Stimulated activated naive CD8-positive, alpha-beta T cell treated with anti-CD3 and anti-CD28 coated beads, Interleukin-15, amount 100 ng/mL, for 72 hours (primary cell): ENCODE measurements around the gene IRS2.

Experiments
- ATAC-seq: fragments of 150-1000 bp; cut with Tn5 transposase; 2 replicates; pipeline ENCODE4 v1.10.0; 2021; ENCODE audit warnings: mild to moderate bottlenecking, moderate library complexity
- DNase-seq, 2 donors: peaks; one replicate each; pipeline ENCODE4 v3.0.0; 2021 to 2022
- H3K27ac Mint-ChIP-seq, 2 donors: one replicate each; pipeline ENCODE4 v1.8.0; 2022; ENCODE audit warnings: mild to moderate bottlenecking in 2 of 2, mixed read lengths in 2 of 2, moderate library complexity in 2 of 2
- H3K27me3 Mint-ChIP-seq: one replicate; pipeline ENCODE4 v1.8.0; 2022; ENCODE audit warnings: mixed read lengths
- H3K4me1 Mint-ChIP-seq: one replicate; pipeline ENCODE4 v1.8.0; 2022; ENCODE audit warnings: mild to moderate bottlenecking, mixed read lengths
- H3K4me3 Mint-ChIP-seq, 2 donors: one replicate each; pipeline ENCODE4 v1.8.0; 2022; ENCODE audit warnings: mild to moderate bottlenecking in 2 of 2, mixed read lengths in 2 of 2, moderate library complexity in 1 of 2
- H3K9me3 Mint-ChIP-seq, 2 donors: one replicate each; pipeline ENCODE4 v1.8.0; 2022; ENCODE audit warnings: mixed read lengths in 2 of 2

The IRS2 gene

DNA sequence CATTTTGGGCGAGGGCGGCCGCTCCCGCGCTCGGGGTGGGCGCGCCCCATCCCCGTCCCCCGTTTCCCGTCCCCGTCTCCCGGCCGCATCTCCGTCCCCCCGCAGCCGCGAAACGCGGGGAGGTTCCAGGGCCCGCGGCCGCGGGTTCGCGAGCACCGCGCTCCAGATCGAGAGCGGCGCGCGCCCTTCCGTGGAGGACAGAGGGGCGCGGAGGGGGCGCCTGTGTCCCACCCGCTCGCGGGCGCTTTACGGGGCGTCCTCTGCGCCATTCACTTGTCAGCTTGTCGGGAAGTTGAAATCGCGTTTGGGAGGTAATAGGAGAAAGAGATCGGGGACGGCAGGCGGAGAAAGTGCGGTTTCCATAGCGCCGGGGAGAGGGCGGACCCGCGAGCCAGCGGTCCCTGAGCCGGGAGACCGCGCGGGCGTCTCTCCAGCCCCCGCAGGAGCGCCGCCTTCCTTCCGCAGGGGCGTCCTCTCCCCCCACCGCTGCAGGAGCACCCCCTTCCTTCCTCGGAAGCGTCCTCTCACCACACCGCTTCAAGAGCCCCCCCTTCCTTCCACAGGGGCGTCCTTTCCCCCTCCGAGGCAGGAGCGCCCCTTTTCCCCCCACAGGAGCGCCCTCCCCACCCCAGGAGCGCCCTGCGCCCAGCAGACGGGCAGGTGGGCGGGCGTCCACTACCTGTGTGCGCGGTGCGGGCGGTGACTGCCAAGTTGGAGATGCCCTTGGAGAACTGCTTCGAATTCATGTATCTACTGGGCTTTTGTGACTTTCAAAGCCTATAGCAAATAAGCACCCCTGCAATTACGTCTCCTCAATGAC lies 962 bp upstream of the IRS2 start:
- H3K4me3 Mint-ChIP-seq: peak overlapping the region; percentile 85 to 86

DNA sequence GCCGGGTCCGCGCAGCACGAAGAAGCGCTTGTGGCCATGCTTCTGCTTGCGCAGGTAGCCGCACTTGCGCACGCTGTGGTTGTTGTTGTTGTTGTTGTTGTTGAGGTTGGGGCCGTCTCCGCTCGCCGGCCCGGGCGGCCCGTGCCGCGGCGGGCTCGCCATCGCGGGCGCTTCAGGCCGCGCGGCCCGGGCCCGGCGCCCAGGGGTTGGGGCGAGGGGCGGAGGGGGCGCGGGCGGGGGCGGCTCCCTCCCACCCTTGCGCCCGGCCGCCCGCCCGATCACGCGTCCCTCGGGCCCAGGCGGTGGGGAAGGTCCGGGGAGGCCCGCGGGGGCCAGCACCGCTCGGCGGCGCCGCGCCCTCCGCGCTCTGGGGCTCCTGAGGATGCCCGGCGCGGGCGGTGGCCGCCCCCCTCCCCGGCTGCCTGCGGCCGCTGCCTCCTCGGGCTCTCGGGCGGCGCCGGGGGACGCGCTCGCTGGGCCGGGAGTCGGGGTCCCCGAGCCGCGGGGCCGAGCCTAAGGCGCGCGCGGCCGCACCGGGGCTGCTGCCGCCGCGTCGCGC lies 412 bp downstream of the IRS2 start:
- Mint-ChIP-seq H3K27me3 (peaks cover 22% of the 10 kb centered on the region), H3K9me3 (no peaks in the 10 kb centered on the region), H3K27ac (no peak overlapping the region), H3K4me1 (peaks cover 24% of the 10 kb centered on the region), H3K4me3 (peak overlapping the region; percentile 57 to 62)
- DNase-seq (no peak), ATAC-seq (peak; percentile 41)

More for the DNA sequence above, 962 bp upstream of the IRS2 start:
- H3K9me3 Mint-ChIP-seq: no peaks in the 10 kb centered on the region
- H3K27me3 Mint-ChIP-seq: peaks cover 27% of the 10 kb centered on the region
- DNase-seq (peak; percentile 21 to 29), ATAC-seq (peak; percentile 0)
- peaks cover 16% of the 10 kb centered on the region for H3K4me1 Mint-ChIP-seq
- H3K27ac Mint-ChIP-seq: peak overlapping the region; percentile 61 to 91

GRCh38 chr13:109785141-109785891 lies 1.1 kb downstream of the IRS2 start:
- peak overlapping the region in 1 of 2 donors; percentile 42 for H3K27ac Mint-ChIP-seq
- H3K4me1 Mint-ChIP-seq: peaks cover 30% of the 10 kb centered on the region
- peak overlapping the region; percentile 72 for H3K4me3 Mint-ChIP-seq
- peak; percentile 1 for ATAC-seq
- peak; percentile 54 to 60 for DNase-seq
- peaks cover 17% of the 10 kb centered on the region for H3K27me3 Mint-ChIP-seq
- H3K9me3 Mint-ChIP-seq: no peaks in the 10 kb centered on the region

DNA sequence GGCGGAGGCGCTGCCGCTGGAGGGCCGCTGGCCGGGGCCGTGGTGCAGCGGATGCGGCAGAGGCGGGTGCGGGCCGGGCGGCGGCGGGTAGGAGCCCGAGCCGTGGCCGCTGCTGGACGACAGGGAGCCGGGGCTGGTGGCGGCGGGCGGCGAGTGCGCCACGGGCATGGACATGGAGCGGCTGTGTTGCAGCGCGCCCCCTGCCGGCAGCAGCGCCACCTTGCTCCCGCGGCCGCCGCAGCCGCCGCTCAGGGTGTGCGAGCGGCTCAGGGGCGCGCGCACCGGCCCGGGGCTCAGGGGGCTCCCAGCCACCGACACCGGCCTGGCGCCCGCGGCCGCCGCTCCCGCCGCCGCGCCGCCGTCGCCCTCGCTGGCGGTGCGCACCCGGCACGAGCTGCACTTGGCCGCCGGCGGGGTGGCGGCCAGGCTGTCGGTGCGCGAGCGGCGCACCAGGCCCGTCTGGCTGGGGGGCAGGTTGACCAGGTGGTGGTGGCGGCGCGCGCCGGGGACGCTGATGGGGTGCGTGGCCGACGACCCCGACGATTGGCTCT lies 1.7 kb downstream of the IRS2 start:
- peak overlapping the region; percentile 72 for H3K4me3 Mint-ChIP-seq
- ATAC-seq: peak; percentile 37
- H3K27me3 Mint-ChIP-seq: peaks cover 16% of the 10 kb centered on the region
- peak; percentile 70 to 80 for DNase-seq
- H3K27ac Mint-ChIP-seq: no peak overlapping the region
- no peaks in the 10 kb centered on the region for H3K9me3 Mint-ChIP-seq
- H3K4me1 Mint-ChIP-seq: peaks cover 37% of the 10 kb centered on the region

GRCh38 chr13:109783815-109784589 lies 2.4 kb downstream of the IRS2 start:
- no peak for DNase-seq
- peaks cover 10% of the 10 kb centered on the region for H3K27me3 Mint-ChIP-seq
- peaks cover 41% of the 10 kb centered on the region for H3K4me1 Mint-ChIP-seq
- H3K9me3 Mint-ChIP-seq: no peaks in the 10 kb centered on the region
- H3K27ac Mint-ChIP-seq: peak overlapping the region in 1 of 2 donors; percentile 91
- ATAC-seq: no peak
- peak overlapping the region in 1 of 2 donors; percentile 29 for H3K4me3 Mint-ChIP-seq

- no peaks in the 10 kb centered on the region for H3K9me3 Mint-ChIP-seq
- ATAC-seq: no peak
- no peak for DNase-seq
- H3K4me3 Mint-ChIP-seq: peak overlapping the region in 1 of 2 donors; percentile 59
- H3K27me3 Mint-ChIP-seq: peaks cover 4% of the 10 kb centered on the region
- peak overlapping the region in 1 of 2 donors; percentile 91 for H3K27ac Mint-ChIP-seq
- H3K4me1 Mint-ChIP-seq: peaks cover 41% of the 10 kb centered on the region
These were observed 3.0 kb downstream of the IRS2 start for GRCh38 chr13:109783447-109783814.

DNA sequence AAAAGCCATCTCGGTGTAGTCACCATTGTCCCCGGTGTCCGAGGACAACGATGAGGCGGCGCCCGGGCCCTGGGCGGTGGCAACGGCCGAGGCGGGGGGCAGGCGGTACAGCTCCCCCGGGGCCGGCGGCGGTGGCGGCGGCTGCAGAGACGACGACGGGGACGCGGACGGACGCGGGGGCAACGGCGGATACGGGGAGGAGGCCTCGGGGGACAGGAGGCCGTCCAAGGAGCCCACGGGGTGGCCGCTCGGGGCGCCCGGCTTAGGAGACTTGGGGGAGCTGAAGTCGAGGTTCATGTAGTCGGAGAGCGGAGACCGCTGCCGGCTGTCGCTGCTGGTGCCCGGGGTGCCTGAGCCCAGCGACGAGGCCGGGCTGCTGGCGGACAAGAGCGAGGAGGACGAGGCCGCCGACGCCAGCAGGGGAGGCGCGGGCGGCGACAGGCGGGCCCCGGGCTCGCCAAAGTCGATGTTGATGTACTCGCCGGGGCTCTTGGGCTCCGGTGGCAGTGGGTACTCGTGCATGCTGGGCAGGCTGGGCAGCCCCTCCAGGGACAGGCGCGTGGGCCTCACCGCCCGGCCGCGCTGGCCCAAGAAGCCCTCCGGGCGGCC lies 3.5 kb downstream of the IRS2 start:
- no peaks in the 10 kb centered on the region for H3K9me3 Mint-ChIP-seq
- H3K4me3 Mint-ChIP-seq: peak overlapping the region; percentile 42 to 49
- H3K27me3 Mint-ChIP-seq: no peaks in the 10 kb centered on the region
- no peak for DNase-seq
- H3K27ac Mint-ChIP-seq: peak overlapping the region in 1 of 2 donors; percentile 90
- H3K4me1 Mint-ChIP-seq: peaks cover 42% of the 10 kb centered on the region
- ATAC-seq: no peak

DNA sequence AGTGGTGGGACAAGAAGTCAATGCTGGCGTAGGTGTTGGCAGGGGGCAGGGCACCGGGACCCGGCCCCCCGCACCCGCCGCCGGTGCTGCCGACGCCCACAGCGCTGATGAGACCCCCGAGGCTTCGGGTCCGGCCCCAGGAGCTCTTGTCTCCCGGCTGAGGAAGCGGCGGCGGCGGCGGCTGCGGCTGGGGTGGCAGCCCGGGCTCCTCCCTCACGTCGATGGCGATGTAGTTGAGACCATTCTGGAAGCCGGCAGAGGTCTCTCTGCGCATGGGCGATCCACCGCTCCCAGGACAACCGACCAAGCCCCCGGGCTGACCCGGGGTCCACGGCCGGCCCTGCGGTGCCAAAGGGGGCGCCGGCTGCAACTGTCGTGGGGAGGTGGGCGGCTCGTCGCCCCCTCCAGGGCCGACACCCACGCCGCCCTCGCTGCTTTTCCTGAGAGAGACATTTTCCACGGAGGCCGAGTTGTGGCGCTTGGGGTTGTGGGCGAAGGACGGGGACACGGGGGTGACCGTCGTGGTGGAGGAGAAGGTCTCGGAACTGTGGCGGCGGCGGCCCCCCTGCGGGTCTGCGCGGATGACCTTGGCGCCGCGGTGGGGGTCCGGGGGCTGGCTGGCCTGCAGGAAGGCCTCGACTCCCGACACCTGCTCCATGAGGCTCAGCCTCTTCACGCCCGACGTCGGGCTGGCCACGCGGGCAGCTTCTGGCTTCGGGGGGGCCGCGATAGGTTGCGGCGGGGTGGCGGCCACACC lies 4.1 kb downstream of the IRS2 start:
- DNase-seq (no peak), ATAC-seq (no peak)
- H3K4me1 Mint-ChIP-seq: peaks cover 49% of the 10 kb centered on the region
- H3K27ac Mint-ChIP-seq: no peak overlapping the region
- H3K9me3 Mint-ChIP-seq: no peaks in the 10 kb centered on the region
- no peak overlapping the region for H3K4me3 Mint-ChIP-seq
- no peaks in the 10 kb centered on the region for H3K27me3 Mint-ChIP-seq

DNA sequence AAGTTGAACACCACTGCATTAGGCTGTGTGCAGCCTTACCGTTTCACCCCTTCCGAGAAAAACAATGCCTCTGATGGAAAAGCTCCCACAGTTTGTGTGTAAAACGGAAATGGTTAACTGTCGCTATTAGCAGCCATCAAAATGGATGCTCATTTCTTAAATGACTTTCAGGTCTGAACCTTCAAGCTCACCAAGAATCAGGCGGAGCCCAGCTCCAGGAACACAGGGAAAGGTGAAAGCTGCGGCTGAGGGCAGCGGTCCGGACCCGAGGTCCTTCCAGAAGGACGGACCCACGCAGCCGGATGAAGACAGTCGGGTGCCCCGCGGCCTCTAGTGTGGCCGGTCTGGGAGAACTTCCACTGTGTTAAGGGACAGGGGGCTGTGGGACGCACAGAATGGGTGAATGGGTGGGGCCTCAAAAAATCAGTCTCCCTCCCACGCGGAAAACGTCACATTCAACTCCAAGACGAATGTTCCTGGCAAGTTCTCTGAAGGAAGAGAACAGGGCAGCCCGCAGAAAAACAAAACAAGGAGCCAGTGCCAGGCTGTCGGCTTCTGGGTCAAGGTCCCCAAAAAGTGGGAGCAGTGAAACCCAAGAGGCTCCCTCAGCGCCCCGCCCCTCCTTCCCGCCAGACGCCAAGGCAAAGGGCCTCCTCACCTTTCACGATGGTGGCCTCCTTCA lies 4.9 kb downstream of the IRS2 start:
- ATAC-seq: no peak

DNA sequence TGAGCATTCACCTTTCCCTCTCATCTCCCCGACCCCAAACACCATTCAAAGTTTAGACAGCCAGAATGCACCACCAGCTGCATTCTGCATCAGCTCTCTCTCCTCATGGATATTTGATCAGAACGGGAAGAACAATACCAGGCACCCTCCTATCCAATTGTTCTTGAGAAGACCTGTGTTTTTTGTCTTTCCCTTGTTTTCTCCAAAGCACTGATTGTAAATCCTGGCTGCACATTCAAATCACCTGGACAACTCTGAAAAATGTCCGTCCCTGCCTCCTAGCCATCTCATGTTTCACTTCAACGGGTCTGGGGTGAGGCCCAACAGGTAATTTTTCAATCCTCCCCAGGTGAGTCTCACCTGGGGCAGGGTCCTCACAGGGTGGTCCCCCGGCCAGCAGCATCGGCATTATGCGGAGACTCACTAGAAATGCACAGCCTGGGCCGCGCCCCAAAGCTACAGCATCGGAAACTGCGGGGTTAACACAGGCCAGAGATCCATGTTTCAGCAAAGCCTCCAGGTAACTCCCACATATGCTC lies 5.5 kb downstream of the IRS2 start:
- no peak for ATAC-seq
- no peak for DNase-seq
- no peaks in the 10 kb centered on the region for H3K27me3 Mint-ChIP-seq
- H3K4me3 Mint-ChIP-seq: peak overlapping the region; percentile 8 to 19
- no peaks in the 10 kb centered on the region for H3K9me3 Mint-ChIP-seq
- peaks cover 62% of the 10 kb centered on the region for H3K4me1 Mint-ChIP-seq
- H3K27ac Mint-ChIP-seq: no peak overlapping the region

More for the DNA sequence above, 4.9 kb downstream of the IRS2 start:
- Mint-ChIP-seq H3K9me3 (no peaks in the 10 kb centered on the region), H3K27me3 (no peaks in the 10 kb centered on the region), H3K4me1 (peaks cover 56% of the 10 kb centered on the region), H3K4me3 (peak overlapping the region in 1 of 2 donors; percentile 49), H3K27ac (peak overlapping the region in 1 of 2 donors; percentile 74)
- DNase-seq: no peak

DNA sequence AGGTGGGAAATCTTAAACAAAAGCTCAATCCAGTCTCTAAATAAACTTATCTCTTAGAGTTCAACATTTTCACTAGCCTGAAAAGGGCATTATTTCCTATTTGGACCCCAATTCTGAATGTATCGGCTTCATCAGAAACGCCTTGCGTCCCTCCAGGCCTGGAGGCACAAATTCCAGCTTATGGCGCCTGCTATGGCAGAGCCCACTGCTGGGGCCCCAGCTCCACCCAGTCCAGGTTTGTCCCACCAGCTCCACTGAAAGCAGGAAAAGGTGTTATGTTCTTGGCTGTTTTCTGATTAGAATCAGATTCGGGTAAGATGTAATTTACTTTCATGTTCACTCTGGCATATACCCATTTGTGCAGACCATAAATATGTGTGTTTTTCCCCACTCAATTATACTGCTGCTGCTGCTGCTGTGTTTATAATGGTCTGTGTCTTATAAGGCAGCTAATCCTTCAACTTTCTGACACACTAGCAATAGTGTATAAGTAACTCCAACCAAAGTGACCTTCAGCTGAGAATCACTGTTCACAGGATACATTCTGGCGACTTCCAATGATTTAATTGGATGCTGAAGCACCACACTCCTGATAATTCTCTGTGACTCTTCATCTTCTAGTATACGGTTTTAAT lies 6.4 kb downstream of the IRS2 start:
- H3K4me1 Mint-ChIP-seq: peaks cover 65% of the 10 kb centered on the region
- DNase-seq (no peak), ATAC-seq (no peak)
- H3K9me3 Mint-ChIP-seq: no peaks in the 10 kb centered on the region
- peak overlapping the region; percentile 71 to 83 for H3K27ac Mint-ChIP-seq
- H3K4me3 Mint-ChIP-seq: peak overlapping the region; percentile 74 to 78
- no peaks in the 10 kb centered on the region for H3K27me3 Mint-ChIP-seq

- Mint-ChIP-seq H3K4me1 (peaks cover 65% of the 10 kb centered on the region), H3K9me3 (no peaks in the 10 kb centered on the region), H3K4me3 (peak overlapping the region; percentile 74 to 78), H3K27me3 (no peaks in the 10 kb centered on the region), H3K27ac (peak overlapping the region; percentile 14 to 40)
- ATAC-seq (peak; percentile 83), DNase-seq (peak in 1 of 2 donors; percentile 63)
These were observed 7.3 kb downstream of the IRS2 start for GRCh38 chr13:109779074-109779473.

- H3K27ac Mint-ChIP-seq: peak overlapping the region in 1 of 2 donors; percentile 12
- H3K9me3 Mint-ChIP-seq: no peaks in the 10 kb centered on the region
- DNase-seq (no peak), ATAC-seq (peak; percentile 7)
- peaks cover 72% of the 10 kb centered on the region for H3K4me1 Mint-ChIP-seq
- peak overlapping the region; percentile 74 to 78 for H3K4me3 Mint-ChIP-seq
- no peaks in the 10 kb centered on the region for H3K27me3 Mint-ChIP-seq
These were observed 8.3 kb downstream of the IRS2 start for GRCh38 chr13:109778102-109778542.
